Left lung (tissue), 10 donors: ENCODE data around the gene SLC35E2B. TPM values are rescaled to one million over a fixed set of nuclear protein-coding genes. Genes with fewer than 3 reads are reported as not detected.

ENCODE experiments used
- ATAC-seq: fragments of 200-7000 bp; cut with Tn5 transposase; one replicate; pipeline ENCODE4 v1.9.1; 2020; ENCODE audit warnings: moderate library complexity
- DNase-seq, 4 donors: peaks; one replicate each; pipeline ENCODE4 v3.0.0-alpha.2; 2013 to 2020
- H3K27ac ChIP-seq, 2 donors: fragments of 200-600 bp; sonication (generic) in 1 of 2; one replicate each; pipeline versions ENCODE4 v1.5.0 to v1.8.0; 2020 to 2021
- H3K27me3 ChIP-seq, 2 donors: fragments of 200-600 bp; sonication (generic) in 1 of 2; one replicate each; pipeline versions ENCODE4 v1.5.0 to v1.8.0; 2020 to 2021
- H3K36me3 ChIP-seq, 2 donors: fragments of 200-600 bp; sonication (generic) in 1 of 2; one replicate each; pipeline versions ENCODE4 v1.5.0 to v1.8.0; 2020 to 2021
- H3K4me1 ChIP-seq, 2 donors: fragments of 200-600 bp; one replicate each; pipeline ENCODE4 v1.8.0; 2021
- H3K4me3 ChIP-seq, 2 donors: fragments of 200-600 bp; sonication (generic) in 1 of 2; one replicate each; pipeline versions ENCODE4 v1.5.0 to v1.8.0; 2020 to 2021; ENCODE audit warnings: mild to moderate bottlenecking in 1 of 2
- H3K9me3 ChIP-seq, 2 donors: fragments of 200-600 bp; sonication (generic) in 1 of 2; one replicate each; pipeline versions ENCODE4 v1.5.0 to v1.8.0; 2020 to 2021
- CTCF ChIP-seq, 2 donors: fragments of 200-600 bp; sonication (generic) in 1 of 2; IDR thresholded peaks; one replicate each; pipeline versions ENCODE4 v1.5.0 to v1.8.0; 2021; ENCODE audit warnings: antibody characterized with exemption in 2 of 2
- intact Hi-C, 2 donors: fragments of 100-400 bp; cut with DNase I; formaldehyde crosslinking; loops; one replicate each; pipeline versions ENCODE4 v1.11.2 to v1.14.2; 2022
- polyA plus RNA-seq, 6 donors: library from polyadenylated mRNA; unstranded; fragments of 120-200 nt; gene quantifications; one replicate each; pipeline ENCODE4 v1.2.1, GENCODE V29; 2013; ENCODE audit not compliant: insufficient read length in 6 of 6
- total RNA-seq, 2 donors: library from RNA; stranded (reverse); fragmentation: NEBNext Ultra II Directional; extraction: Animal tissue kit (Norgen Biotek cat#: 25700); gene quantifications; one replicate each; pipeline ENCODE4 v1.2.1, GENCODE V29; 2021
- donor health status: DM: no; HTN: yes; CAD: no.
- donor health status: DM: no; HTN: no; CAD: no.

Gene SLC35E2B
- total and polyA plus RNA-seq, 8 donors = 45.7 to 109 (median 88.0) TPM

- no peak overlapping the region for H3K27ac ChIP-seq
- H3K9me3 ChIP-seq = no peaks in the 10 kb centered on the region
- no peaks in the 10 kb centered on the region for H3K27me3 ChIP-seq
- no peak for TF ChIP-seq CTCF (IDR thresholded peaks at IDR 0.05)
- ATAC-seq (no peak), DNase-seq (peak in 1 of 4 donors; percentile 61)
- intact Hi-C loops = no loop called here
- H3K36me3 ChIP-seq = peaks cover 0 to 14% of the 10 kb centered on the region in 2 donors
- H3K4me3 ChIP-seq = no peak overlapping the region
- peaks cover 0 to 5% of the 10 kb centered on the region in 2 donors for H3K4me1 ChIP-seq
Observed at GRCh38 chr1:1622010-1622787, 70.4 kb downstream of the SLC35E2B start.

GRCh38 chr1:1621173-1622009 is 71.2 kb downstream of the SLC35E2B start:
- ATAC-seq (no peak), DNase-seq (peak in 1 of 4 donors; percentile 75)
- Histone ChIP-seq H3K9me3 (no peaks in the 10 kb centered on the region), H3K27me3 (no peaks in the 10 kb centered on the region), H3K4me3 (no peak overlapping the region), H3K27ac (no peak overlapping the region), H3K36me3 (peaks cover 0 to 14% of the 10 kb centered on the region in 2 donors), H3K4me1 (peaks cover 8 to 13% of the 10 kb centered on the region in 2 donors)
- intact Hi-C loops = no loop called here
- TF ChIP-seq CTCF (IDR thresholded peaks at IDR 0.05) = no peak

GRCh38 chr1:1620433-1621139 is 72.0 kb downstream of the SLC35E2B start:
- H3K27ac ChIP-seq = no peak overlapping the region
- intact Hi-C loops = no loop called here
- DNase-seq (peak in 1 of 4 donors; percentile 69), ATAC-seq (no peak)
- H3K36me3 ChIP-seq = peaks cover 0 to 14% of the 10 kb centered on the region in 2 donors
- peaks cover 9 to 15% of the 10 kb centered on the region in 2 donors for H3K4me1 ChIP-seq
- no peaks in the 10 kb centered on the region for H3K9me3 ChIP-seq
- no peak overlapping the region for H3K4me3 ChIP-seq
- no peaks in the 10 kb centered on the region for H3K27me3 ChIP-seq
- no peak for TF ChIP-seq CTCF (IDR thresholded peaks at IDR 0.05)

- peaks cover 0 to 14% of the 10 kb centered on the region in 2 donors for H3K36me3 ChIP-seq
- peaks cover 9 to 16% of the 10 kb centered on the region in 2 donors for H3K4me1 ChIP-seq
- no peak overlapping the region for H3K4me3 ChIP-seq
- intact Hi-C loops = no loop called here
- no peak for TF ChIP-seq CTCF (IDR thresholded peaks at IDR 0.05)
- no peaks in the 10 kb centered on the region for H3K27me3 ChIP-seq
- no peaks in the 10 kb centered on the region for H3K9me3 ChIP-seq
- DNase-seq (peak in 1 of 4 donors; percentile 61), ATAC-seq (no peak)
- no peak overlapping the region for H3K27ac ChIP-seq
Observed at GRCh38 chr1:1619917-1620361, 72.7 kb downstream of the SLC35E2B start.
